HG03159 (cell line): Measurements from ENCODE around the gene GAL3ST1.

ENCODE experiments used
- ATAC-seq: cut with Tn5 transposase; IDR thresholded peaks from one replicate; pipeline ENCODE4 v1.9.1; 2021; ENCODE audit warnings: mild to moderate bottlenecking, moderate library complexity; ENCODE audit not compliant: unreplicated experiment

The GAL3ST1 gene

GRCh38 chr22:30537083-30537731 lies 37.3 kb downstream of the GAL3ST1 start:
- no peak for ATAC-seq

DNA sequence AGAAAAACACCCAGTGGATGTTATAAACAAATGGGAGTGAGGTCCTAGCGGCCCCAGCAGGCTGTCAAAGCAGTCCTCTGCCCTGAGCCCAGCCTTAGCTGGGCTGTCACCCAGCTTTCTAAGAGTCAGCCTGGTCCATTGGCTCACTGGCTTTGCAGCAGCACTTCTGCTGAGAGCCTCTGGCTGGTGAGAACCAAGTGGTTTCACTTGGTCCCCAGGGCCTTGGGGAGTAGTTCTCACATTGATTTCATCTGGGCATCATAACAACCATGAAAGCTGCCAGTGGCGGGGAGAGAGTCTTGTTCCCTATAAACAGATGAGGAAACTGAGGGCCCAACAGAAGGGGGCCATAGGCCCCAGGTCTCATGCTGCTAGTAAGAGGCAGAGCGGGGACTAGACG lies 39.3 kb downstream of the GAL3ST1 start:
- no peak for ATAC-seq

DNA sequence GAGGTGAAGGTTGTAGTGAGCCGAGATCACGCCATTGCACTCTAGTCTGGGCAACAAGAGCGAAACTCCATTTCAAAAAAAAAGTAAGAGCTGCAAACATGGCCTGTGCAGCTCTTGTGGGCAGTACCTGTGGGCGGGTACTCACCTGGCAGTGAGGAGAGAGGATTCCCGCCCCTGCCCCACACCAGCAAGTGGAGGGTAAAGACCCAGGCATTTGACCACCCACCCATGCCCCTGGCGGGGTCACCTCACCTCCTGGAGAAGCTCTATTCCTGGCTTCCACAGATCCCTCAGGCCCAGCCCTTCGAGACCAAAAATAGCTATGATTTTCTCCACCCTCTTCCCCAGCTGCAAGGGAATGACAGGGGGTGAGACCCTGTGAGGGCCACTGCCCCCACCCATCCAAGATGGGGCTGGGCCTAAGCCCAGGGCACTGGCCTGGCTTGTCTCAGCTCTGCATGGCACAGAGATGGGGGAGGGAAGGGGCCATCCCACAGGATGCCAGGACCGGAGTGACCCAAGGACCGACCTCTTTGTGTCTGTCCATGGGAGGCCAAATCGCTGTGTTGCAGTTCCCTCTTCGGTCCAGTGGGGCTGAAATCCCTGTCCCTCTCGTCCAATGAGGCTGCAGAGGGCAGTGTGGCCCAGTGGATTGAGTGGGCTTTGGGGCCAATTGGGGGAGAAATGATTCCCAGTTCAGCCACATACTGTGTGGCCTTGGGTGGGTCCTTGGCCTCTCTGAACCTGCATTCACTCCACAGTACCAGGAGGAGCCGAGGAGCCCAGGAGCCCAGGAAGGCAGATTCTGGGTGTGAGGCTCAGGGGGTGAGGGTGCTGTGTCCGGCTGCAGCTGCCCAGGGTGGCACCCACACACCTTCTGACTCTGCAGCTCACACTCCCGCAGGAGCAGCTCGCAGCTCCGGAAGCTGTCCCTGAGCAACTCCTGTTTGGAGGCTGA lies 42.5 kb downstream of the GAL3ST1 start:
- ATAC-seq: no peak

- no peak for ATAC-seq
Observed at GRCh38 chr22:30526656-30527055, 47.8 kb downstream of the GAL3ST1 start.

GRCh38 chr22:30523646-30524489 lies 50.6 kb downstream of the GAL3ST1 start:
- ATAC-seq: no peak

- ATAC-seq: no peak
Observed at GRCh38 chr22:30521368-30522156, 52.9 kb downstream of the GAL3ST1 start.

GRCh38 chr22:30519842-30520425 lies 54.5 kb downstream of the GAL3ST1 start:
- no peak for ATAC-seq

DNA sequence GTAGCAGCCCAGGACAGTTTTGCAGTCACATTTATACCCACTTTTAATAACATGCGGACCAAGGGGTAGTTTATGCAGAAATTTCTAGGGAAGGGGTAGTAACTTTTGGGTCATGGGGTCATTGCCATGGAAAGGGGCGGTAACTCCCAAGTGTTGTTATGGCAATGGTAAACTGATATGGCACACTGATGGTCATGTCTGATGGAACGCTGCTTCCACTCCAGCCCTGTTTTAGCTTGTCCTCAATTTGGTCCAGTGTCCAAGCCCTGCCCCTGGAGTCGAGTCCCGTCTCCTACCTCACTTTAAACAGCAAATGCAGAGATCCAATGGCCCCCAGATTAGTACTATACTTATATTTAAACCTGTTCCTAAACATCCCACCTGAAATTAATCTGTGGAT lies 57.7 kb downstream of the GAL3ST1 start:
- ATAC-seq: no peak

DNA sequence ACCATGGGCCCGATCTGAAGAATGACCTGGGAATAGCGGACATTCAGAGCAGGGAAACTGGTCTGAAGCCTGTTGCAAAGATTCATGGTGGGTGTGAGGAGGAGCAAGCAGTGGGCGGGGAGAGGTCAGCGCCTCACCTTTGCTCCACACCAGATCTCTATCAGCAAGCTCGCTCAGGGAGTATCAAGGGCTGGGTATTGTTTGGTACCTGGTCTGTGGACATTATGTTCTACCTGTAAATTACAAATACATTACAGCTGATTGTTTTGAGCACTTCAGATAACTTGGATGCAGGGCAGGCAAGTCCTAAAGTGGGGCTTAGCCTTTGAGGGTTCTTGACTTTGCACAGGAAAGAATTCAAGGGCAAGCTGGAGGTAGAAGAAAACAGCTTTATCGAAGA lies 58.2 kb downstream of the GAL3ST1 start:
- ATAC-seq: no peak

GRCh38 chr22:30514252-30514651 lies 60.2 kb downstream of the GAL3ST1 start:
- ATAC-seq: no peak

- no peak for ATAC-seq
Observed at GRCh38 chr22:30513462-30513861, 61.0 kb downstream of the GAL3ST1 start.

DNA sequence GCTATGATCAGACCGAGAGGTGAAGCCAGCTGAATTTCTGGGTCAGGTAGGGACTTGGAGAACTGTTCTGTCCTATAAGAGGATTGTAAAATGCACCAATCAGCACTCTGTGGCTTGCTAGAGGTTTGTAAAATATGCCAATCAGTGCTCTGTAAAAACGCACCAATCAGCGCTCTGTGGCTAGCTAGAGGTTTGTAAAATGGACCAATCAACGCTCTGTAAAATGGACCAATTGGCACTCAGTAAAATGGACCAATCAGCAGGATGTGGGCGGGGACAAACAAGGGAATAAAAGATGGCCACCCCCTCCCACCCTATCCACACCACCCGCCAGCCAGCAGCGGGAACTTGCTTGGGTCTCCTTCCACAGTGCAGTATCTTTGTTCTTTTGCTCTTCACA lies 62.6 kb downstream of the GAL3ST1 start:
- ATAC-seq: no peak

- ATAC-seq: no peak
Observed at GRCh38 chr22:30511109-30511508, 63.4 kb downstream of the GAL3ST1 start.

DNA sequence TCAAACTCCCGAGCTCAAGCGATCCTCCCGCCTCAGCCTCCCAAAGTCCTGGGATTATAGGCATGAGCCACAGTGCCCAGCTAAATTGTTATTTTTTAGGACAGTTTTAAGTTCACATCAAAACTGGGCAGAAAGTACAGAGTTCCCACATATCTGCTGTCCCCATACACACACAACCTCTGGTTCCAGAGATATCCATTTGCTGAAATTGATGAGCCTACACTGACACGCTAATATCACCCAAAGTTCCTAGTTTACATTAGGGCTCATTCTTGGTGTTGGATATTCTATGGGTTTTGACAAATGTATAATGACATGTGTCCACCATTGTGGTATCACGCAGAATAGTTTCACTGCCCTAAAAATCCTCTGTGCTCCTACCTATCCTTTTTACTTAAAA lies 66.2 kb downstream of the GAL3ST1 start:
- ATAC-seq: no peak

- ATAC-seq: no peak
Observed at GRCh38 chr22:30507670-30508069, 66.8 kb downstream of the GAL3ST1 start.

DNA sequence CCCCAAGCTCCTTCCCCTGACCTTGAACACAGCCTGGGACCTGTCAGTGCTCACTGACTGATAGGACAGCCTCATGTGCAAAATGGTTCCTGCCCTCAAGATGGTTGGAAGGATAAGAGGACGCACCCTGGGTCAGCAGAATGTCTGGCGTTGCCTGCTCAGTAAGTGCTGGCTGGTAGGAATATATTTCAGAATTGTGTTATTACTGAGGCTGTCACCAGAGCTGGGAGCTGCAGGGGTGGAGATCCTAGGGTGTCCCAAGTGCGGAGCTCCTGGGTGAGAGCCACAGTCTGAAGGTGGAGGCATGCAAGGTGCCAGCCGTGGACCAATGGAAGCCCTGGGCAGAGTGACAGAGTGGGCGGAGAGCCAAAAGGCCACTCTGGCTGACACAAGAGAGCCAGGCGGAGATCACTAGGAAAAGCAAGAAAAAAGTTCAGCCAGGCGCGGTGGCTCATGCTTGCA lies 67.9 kb downstream of the GAL3ST1 start:
- no peak for ATAC-seq
